OCI-LY7 (cell line): ENCODE results near the gene CLEC18A. TPM values are rescaled to one million over a fixed set of nuclear protein-coding genes. Genes with fewer than 3 reads are reported as not detected.

ENCODE experiments used
- BruUV-seq: library from RNA; stranded (reverse); fragments of 400-500 nt; replicated peaks from 2 replicates; lab custom pipeline; 2021; lab: Mats Ljungman, UMichigan
- CTCF ChIA-PET: fragments of 300-600 bp; sonication (Branson Sonifier 250); formaldehyde crosslinking; loops from one replicate; lab custom pipeline; 2022; ENCODE audit warnings: antibody characterized with exemption; ENCODE audit not compliant: unreplicated experiment; lab: Charles Lee
- POLR2A ChIA-PET: fragments of 300-600 bp; sonication (Branson Sonifier 250); formaldehyde crosslinking; loops from one replicate; lab custom pipeline; 2022; ENCODE audit warnings: antibody characterized with exemption; lab: Charles Lee
- DNase-seq: peaks from one replicate; pipeline ENCODE4 v3.0.0-alpha.2; 2015; ENCODE audit warnings: low spot score
- H2AFZ ChIP-seq: fragments of 200-600 bp; sonication (generic), shearing (Covaris generic); 2 replicates; pipeline ENCODE4 v1.6.1; 2014; ENCODE audit warnings: mild to moderate bottlenecking, antibody characterized with exemption, low read length, moderate library complexity
- H3K27ac ChIP-seq: fragments of 200-600 bp; sonication (generic); 2 replicates; pipeline ENCODE4 v1.5.1; 2014; ENCODE audit warnings: mixed run types, low read depth, mild to moderate bottlenecking, moderate library complexity, low read length, inconsistent platforms; ENCODE audit not compliant: poor library complexity, severe bottlenecking
- H3K36me3 ChIP-seq: fragments of 200-600 bp; sonication (generic); 2 replicates; pipeline ENCODE4 v1.6.1; 2014; ENCODE audit warnings: mild to moderate bottlenecking, antibody characterized with exemption, low read length, moderate library complexity, mixed read lengths; ENCODE audit not compliant: insufficient read depth
- H3K4me1 ChIP-seq: fragments of 200-600 bp; sonication (generic); 2 replicates; pipeline ENCODE4 v1.5.1; 2014; ENCODE audit warnings: mild to moderate bottlenecking, low read length; ENCODE audit not compliant: insufficient read depth, poor library complexity, severe bottlenecking
- H3K4me2 ChIP-seq: fragments of 200-600 bp; sonication (generic); 2 replicates; pipeline ENCODE4 v1.6.1; 2014; ENCODE audit warnings: mild to moderate bottlenecking, low read length
- H3K4me3 ChIP-seq: fragments of 200-600 bp; sonication (generic); 2 replicates; pipeline ENCODE4 v1.5.1; 2014; ENCODE audit warnings: mild to moderate bottlenecking, low read depth, low read length; ENCODE audit not compliant: poor library complexity, severe bottlenecking
- H3K79me2 ChIP-seq: fragments of 200-600 bp; sonication (generic); 2 replicates; pipeline ENCODE4 v1.6.1; 2016; ENCODE audit warnings: low read depth, mild to moderate bottlenecking, low read length, moderate library complexity, mixed read lengths; ENCODE audit not compliant: insufficient read depth
- H3K9me2 ChIP-seq: fragments of 200-600 bp; sonication (generic); 2 replicates; pipeline ENCODE4 v1.6.1; 2016; ENCODE audit warnings: mild to moderate bottlenecking, low read length, mixed read lengths; ENCODE audit not compliant: insufficient read depth
- H3K9me3 ChIP-seq: fragments of 200-600 bp; sonication (generic); 2 replicates; pipeline ENCODE4 v1.6.1; 2014; ENCODE audit warnings: mild to moderate bottlenecking, mixed run types, low read length, mixed read lengths
- H4K20me1 ChIP-seq: fragments of 200-600 bp; sonication (generic); 2 replicates; pipeline ENCODE4 v1.6.1; 2014; ENCODE audit warnings: mild to moderate bottlenecking, antibody characterized with exemption, low read length, moderate library complexity, mixed read lengths; ENCODE audit not compliant: insufficient read depth
- CTCF ChIP-seq: fragments of 200-600 bp; sonication (generic); conservative IDR thresholded peaks from 2 replicates; pipeline ENCODE4 v1.5.1; 2014; ENCODE audit warnings: mild to moderate bottlenecking, antibody characterized with exemption, low read length, moderate library complexity, mixed read lengths
- EZH2phosphoT487 ChIP-seq: fragments of 200-600 bp; sonication (generic); IDR thresholded peaks from 2 replicates; pipeline ENCODE4 v1.6.1; 2018; ENCODE audit warnings: low read depth, borderline replicate concordance, mild to moderate bottlenecking, mixed run types, antibody characterized with exemption, low read length, moderate library complexity, mixed read lengths
- intact Hi-C: fragments of 100-400 bp; cut with micrococcal nuclease; formaldehyde crosslinking; loops from one replicate; pipeline ENCODE4 v1.10.0; 2022; ENCODE audit not compliant: unreplicated experiment
- total RNA-seq, 2 experiments: library from RNA; depleted of rRNA in 1 of 2; stranded (reverse); fragments of >200 nt in 1 of 2; shearing (Covaris generic) in 1 of 2; gene quantifications; 2 replicates each; pipeline ENCODE4 v1.2.3, GENCODE V29; 2014 to 2022

The CLEC18A gene
- total RNA-seq, 2 experiments from 2014 or later: 0.09 to 0.19 TPM

GRCh38 chr16:69935278-69935711 is 15.8 kb upstream of the CLEC18A start:
- Histone ChIP-seq H3K4me1 (no peaks in the 10 kb centered on the region), H4K20me1 (no peaks in the 10 kb centered on the region), H2AFZ (no peak overlapping the region), H3K27ac (no peak overlapping the region), H3K9me3 (no peaks in the 10 kb centered on the region), H3K36me3 (peaks cover 22% of the 10 kb centered on the region), H3K79me2 (no peaks in the 10 kb centered on the region), H3K9me2 (no peaks in the 10 kb centered on the region), H3K4me3 (no peak overlapping the region), H3K4me2 (no peak overlapping the region)
- TF ChIP-seq EZH2phosphoT487: no peak
- TF ChIP-seq CTCF: no peak
- intact Hi-C loops: no loop called here
- POLR2A ChIA-PET: no interaction called here
- CTCF ChIA-PET: no interaction called here
- DNase-seq: no peak
- BruUV-seq: no TSS peak

GRCh38 chr16:69935740-69936139 is 15.4 kb upstream of the CLEC18A start:
- Histone ChIP-seq H3K9me3 (no peaks in the 10 kb centered on the region), H3K27ac (no peak overlapping the region), H3K79me2 (no peaks in the 10 kb centered on the region), H3K9me2 (no peaks in the 10 kb centered on the region), H2AFZ (no peak overlapping the region), H3K36me3 (peaks cover 22% of the 10 kb centered on the region), H3K4me1 (no peaks in the 10 kb centered on the region), H3K4me2 (no peak overlapping the region), H3K4me3 (no peak overlapping the region), H4K20me1 (no peaks in the 10 kb centered on the region)
- POLR2A ChIA-PET: no interaction called here
- CTCF ChIA-PET: no interaction called here
- no TSS peak for BruUV-seq
- TF ChIP-seq EZH2phosphoT487: no peak
- TF ChIP-seq CTCF: no peak
- no peak for DNase-seq
- intact Hi-C loops: no loop called here

- no peak overlapping the region for H3K4me3 ChIP-seq
- no peaks in the 10 kb centered on the region for H4K20me1 ChIP-seq
- CTCF ChIA-PET: no interaction called here
- H2AFZ ChIP-seq: no peak overlapping the region
- peaks cover 20% of the 10 kb centered on the region for H3K36me3 ChIP-seq
- DNase-seq: no peak
- no peaks in the 10 kb centered on the region for H3K9me3 ChIP-seq
- H3K4me2 ChIP-seq: no peak overlapping the region
- no peaks in the 10 kb centered on the region for H3K79me2 ChIP-seq
- no peaks in the 10 kb centered on the region for H3K9me2 ChIP-seq
- H3K27ac ChIP-seq: no peak overlapping the region
- BruUV-seq: no TSS peak
- TF ChIP-seq EZH2phosphoT487 (no peak), CTCF (no peak)
- intact Hi-C loops: no loop called here
- POLR2A ChIA-PET: no interaction called here
- no peaks in the 10 kb centered on the region for H3K4me1 ChIP-seq
These were observed 14.9 kb upstream of the CLEC18A start for GRCh38 chr16:69936252-69936651.
